Activated T-cell treated with anti-CD3 and anti-CD28 coated beads, Interleukin-2, amount 50 U/mL, for 4 hours (primary cell): ENCODE results near the gene LMTK2. TPM values are rescaled to one million over a fixed set of nuclear protein-coding genes. Genes with fewer than 3 reads are reported as not detected.
A peak's percentile ranks its signal among the peaks of the same experiment; 100 is the strongest.

Experiments used
- ATAC-seq, 2 donors: fragments of 200-7000 bp; cut with Tn5 transposase; one replicate each; pipeline ENCODE4 v1.10.0; 2021
- DNase-seq: peaks from one replicate; pipeline ENCODE4 v3.0.0-alpha.2; 2020
- H3K27me3 Mint-ChIP-seq: one replicate; pipeline ENCODE4 v1.8.0; 2021; ENCODE audit warnings: low read depth, mixed read lengths
- H3K36me3 Mint-ChIP-seq: one replicate; pipeline ENCODE4 v1.8.0; 2022; ENCODE audit warnings: mixed read lengths; ENCODE audit not compliant: insufficient read depth
- H3K4me1 Mint-ChIP-seq: one replicate; pipeline ENCODE4 v1.8.0; 2021; ENCODE audit warnings: low read depth, mixed read lengths
- H3K4me3 Mint-ChIP-seq: one replicate; pipeline ENCODE4 v1.8.0; 2021; ENCODE audit warnings: mild to moderate bottlenecking, moderate library complexity, mixed read lengths
- H3K9me3 Mint-ChIP-seq: one replicate; pipeline ENCODE4 v1.8.0; 2021; ENCODE audit warnings: mixed read lengths
- total RNA-seq, 3 donors: library from RNA; stranded (reverse); gene quantifications; one replicate each; pipeline ENCODE4 v1.2.1, GENCODE V29; 2021

LMTK2 gene
- total RNA-seq, 3 donors from 2014 or later = 18.5 to 23.2 (median 18.6) TPM

DNA sequence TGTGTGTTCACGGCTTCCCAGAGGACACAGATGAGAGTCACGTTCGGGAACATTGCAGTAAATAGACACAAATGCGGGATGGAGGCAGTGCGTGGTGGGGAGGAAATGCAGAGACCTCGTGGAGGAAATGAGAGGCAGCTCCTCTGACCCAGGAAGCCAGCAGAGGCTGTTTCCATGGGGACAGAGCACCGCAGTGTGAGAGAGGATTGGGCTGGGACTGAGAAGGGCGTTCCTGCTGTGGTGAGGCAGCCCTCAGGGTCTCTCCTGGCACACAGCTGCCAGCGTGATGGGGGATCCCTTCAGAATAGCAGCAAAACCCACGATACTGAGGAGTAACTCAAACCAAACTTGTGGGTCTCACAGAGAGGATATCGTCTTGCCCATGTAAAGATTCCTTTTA, 82.9 kb downstream of the LMTK2 start:
- Mint-ChIP-seq H3K36me3 (peaks cover 43% of the 10 kb centered on the region), H3K9me3 (peaks cover 3% of the 10 kb centered on the region), H3K4me3 (no peak overlapping the region), H3K27me3 (no peaks in the 10 kb centered on the region), H3K4me1 (peaks cover 4% of the 10 kb centered on the region)
- ATAC-seq (no peak), DNase-seq (no peak)

DNA sequence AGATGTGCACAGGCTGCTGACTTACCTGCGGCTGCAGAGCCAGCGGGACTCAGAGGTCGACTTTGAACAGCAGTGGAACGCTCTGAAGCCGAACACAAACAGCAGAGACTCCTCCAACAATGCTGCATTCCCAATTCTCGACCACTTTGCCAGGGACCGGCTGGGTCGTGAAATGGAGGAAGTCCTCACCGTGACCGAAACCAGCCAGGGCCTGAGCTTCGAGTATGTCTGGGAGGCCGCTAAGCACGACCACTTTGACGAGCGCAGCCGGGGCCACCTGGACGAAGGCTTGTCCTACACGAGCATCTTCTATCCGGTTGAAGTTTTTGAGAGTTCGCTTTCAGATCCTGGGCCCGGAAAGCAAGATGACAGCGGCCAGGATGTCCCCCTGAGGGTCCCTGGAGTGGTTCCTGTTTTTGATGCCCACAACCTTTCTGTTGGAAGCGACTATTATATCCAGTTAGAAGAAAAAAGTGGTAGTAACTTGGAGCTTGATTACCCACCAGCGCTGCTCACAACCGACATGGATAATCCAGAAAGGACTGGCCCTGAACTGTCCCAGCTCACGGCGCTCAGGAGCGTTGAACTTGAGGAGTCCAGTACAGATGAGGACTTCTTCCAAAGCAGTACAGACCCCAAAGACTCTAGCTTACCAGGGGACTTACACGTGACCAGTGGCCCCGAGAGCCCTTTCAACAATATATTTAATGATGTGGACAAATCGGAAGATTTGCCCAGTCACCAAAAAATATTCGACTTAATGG, 85.2 kb downstream of the LMTK2 start:
- Mint-ChIP-seq H3K36me3 (peaks cover 44% of the 10 kb centered on the region), H3K4me1 (peaks cover 3% of the 10 kb centered on the region), H3K9me3 (peaks cover 3% of the 10 kb centered on the region), H3K27me3 (no peaks in the 10 kb centered on the region), H3K4me3 (no peak overlapping the region)
- no peak for ATAC-seq
- DNase-seq = no peak

DNA sequence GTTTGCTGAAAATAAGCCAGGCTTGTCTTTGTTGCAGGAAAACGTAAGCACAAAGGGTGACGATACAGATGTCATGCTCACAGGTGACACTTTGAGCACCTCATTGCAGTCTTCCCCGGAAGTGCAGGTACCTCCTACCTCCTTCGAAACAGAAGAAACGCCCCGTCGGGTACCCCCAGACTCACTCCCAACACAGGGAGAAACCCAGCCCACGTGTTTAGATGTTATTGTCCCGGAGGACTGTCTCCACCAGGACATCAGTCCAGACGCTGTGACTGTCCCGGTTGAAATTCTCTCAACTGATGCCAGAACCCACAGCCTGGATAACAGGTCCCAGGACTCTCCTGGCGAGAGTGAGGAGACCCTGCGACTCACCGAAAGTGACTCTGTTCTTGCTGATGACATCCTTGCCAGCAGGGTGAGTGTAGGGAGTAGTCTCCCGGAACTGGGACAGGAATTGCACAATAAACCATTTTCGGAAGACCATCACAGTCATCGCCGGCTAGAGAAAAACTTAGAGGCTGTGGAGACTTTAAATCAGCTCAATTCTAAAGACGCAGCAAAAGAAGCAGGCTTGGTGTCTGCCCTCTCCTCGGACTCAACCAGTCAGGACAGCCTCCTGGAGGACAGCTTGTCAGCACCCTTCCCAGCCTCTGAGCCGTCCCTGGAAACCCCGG, 86.3 kb downstream of the LMTK2 start:
- peaks cover 3% of the 10 kb centered on the region for H3K9me3 Mint-ChIP-seq
- H3K4me3 Mint-ChIP-seq = no peak overlapping the region
- ATAC-seq (no peak), DNase-seq (no peak)
- peaks cover 41% of the 10 kb centered on the region for H3K36me3 Mint-ChIP-seq
- H3K27me3 Mint-ChIP-seq = no peaks in the 10 kb centered on the region
- H3K4me1 Mint-ChIP-seq = peaks cover 2% of the 10 kb centered on the region

DNA sequence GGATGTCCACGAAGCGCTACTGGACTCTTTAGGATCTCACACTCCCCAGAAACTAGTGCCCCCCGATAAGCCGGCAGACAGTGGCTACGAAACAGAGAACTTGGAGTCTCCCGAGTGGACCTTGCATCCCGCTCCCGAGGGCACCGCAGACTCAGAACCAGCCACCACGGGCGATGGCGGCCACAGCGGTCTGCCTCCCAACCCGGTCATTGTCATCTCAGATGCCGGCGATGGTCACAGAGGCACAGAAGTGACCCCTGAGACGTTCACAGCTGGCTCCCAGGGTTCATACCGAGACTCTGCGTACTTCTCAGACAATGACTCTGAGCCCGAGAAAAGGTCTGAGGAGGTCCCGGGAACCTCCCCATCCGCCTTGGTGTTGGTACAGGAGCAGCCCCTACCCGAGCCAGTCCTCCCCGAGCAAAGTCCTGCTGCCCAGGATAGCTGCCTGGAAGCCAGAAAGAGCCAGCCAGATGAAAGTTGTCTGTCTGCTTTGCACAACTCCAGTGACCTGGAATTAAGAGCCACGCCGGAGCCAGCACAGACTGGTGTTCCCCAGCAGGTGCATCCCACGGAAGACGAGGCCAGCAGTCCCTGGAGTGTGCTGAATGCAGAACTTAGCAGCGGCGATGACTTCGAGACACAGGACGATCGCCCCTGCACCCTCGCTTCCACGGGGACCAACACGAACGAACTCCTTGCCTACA, 87.0 kb downstream of the LMTK2 start:
- Mint-ChIP-seq H3K9me3 (peaks cover 3% of the 10 kb centered on the region), H3K4me3 (no peak overlapping the region), H3K4me1 (peaks cover 2% of the 10 kb centered on the region), H3K27me3 (no peaks in the 10 kb centered on the region), H3K36me3 (peaks cover 37% of the 10 kb centered on the region)
- no peak for ATAC-seq
- no peak for DNase-seq

DNA sequence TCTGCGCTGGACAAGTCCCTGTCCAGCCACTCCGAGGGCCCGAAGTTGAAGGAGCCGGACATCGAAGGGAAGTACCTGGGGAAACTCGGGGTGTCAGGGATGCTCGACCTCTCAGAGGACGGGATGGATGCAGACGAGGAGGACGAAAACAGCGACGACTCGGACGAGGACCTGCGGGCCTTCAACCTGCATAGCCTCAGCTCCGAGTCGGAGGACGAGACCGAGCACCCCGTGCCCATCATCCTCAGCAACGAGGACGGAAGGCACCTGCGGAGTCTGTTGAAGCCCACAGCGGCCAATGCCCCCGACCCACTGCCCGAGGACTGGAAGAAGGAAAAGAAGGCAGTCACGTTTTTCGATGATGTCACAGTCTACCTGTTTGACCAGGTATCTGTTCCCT, 87.5 kb downstream of the LMTK2 start:
- Mint-ChIP-seq H3K36me3 (peaks cover 34% of the 10 kb centered on the region), H3K4me3 (no peak overlapping the region), H3K27me3 (no peaks in the 10 kb centered on the region), H3K4me1 (peaks cover 4% of the 10 kb centered on the region), H3K9me3 (peaks cover 4% of the 10 kb centered on the region)
- DNase-seq = no peak
- no peak for ATAC-seq

DNA sequence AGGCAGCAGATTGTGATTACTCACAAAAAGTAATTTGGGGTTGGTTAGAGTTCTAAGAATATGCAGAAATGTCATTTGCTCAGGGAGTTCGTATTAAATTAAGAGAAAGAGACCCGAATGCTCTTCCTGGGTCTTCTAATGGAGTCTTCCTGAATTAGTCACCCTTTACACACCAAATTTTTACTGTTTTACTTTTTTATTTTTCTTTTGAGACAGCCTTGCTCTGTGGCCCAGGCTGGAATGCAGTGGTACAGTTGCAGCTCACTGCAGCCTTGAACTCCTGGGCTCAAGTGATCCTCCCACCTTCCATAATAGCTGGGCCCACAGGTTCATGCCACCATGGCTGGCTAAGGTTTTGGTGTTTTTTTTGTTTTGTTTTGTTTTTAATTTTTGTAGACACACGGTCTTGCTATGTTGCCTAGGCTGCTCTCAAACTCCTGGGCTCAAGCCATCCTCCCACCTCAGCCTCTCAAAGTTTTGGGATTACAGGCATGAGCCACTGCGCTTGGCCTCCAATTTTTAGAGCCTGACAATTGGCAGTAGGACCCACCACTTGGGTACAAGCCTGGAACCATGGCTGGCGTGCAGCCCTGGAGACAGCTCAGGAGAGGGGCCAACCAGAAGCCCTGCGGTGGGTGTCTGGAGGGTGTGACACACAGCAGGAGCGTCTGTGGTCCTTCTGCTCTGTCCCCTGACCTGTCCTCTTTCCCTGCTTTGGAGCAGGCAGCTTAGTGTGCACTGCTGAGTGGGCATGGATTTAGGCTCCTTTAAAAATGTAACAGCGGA, 88.2 kb downstream of the LMTK2 start:
- DNase-seq (no peak), ATAC-seq (no peak)

DNA sequence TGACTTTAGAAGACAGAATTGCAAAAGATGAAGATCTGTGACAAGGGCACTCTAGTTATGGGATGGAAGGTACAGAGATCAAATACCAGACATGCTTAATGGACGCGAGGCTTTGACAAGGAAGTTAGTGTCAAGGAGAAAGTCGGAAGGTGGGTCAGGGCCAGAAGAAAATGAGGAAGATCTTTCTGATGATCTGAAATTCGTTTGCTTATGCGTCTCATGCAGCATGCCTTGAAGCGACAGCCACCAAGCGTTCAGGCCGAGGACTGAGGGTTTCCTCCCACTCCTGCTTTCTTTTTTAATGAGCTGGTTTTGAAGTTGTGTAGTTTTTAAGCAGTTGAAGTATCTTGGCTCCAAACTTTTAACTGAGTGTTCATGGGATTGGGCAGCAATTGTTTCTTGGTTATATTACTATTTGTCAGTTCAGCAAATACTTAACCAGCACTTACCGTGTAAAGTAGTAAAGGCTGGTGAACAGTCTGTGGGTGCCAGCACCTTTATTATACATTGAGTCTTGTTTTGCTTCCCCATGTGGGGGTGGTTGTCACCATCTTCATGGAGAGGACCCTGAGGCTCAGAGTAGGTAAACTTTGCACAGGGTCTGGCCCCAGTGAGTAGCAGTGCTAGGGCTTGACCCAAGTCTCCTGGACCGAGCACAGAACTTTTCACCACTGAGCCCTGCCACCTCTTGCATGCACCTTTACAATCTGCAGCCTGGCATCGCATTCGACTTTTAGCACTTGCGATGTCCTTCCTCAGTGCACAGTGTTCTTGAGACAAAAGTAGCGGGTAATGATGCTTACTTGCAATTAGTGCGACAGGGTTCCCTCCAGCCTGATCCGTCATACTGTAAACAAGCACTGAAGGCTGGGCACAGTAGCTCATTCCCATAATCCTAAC, 90.3 kb downstream of the LMTK2 start:
- ATAC-seq = no peak
- peaks cover 7% of the 10 kb centered on the region for H3K9me3 Mint-ChIP-seq
- H3K27me3 Mint-ChIP-seq = no peaks in the 10 kb centered on the region
- peaks cover 26% of the 10 kb centered on the region for H3K4me1 Mint-ChIP-seq
- DNase-seq = no peak
- peaks cover 31% of the 10 kb centered on the region for H3K36me3 Mint-ChIP-seq
- no peak overlapping the region for H3K4me3 Mint-ChIP-seq

More for the DNA sequence above, 88.2 kb downstream of the LMTK2 start:
- H3K36me3 Mint-ChIP-seq = peaks cover 31% of the 10 kb centered on the region
- peaks cover 7% of the 10 kb centered on the region for H3K9me3 Mint-ChIP-seq
- no peaks in the 10 kb centered on the region for H3K27me3 Mint-ChIP-seq
- no peak overlapping the region for H3K4me3 Mint-ChIP-seq
- peaks cover 5% of the 10 kb centered on the region for H3K4me1 Mint-ChIP-seq

DNA sequence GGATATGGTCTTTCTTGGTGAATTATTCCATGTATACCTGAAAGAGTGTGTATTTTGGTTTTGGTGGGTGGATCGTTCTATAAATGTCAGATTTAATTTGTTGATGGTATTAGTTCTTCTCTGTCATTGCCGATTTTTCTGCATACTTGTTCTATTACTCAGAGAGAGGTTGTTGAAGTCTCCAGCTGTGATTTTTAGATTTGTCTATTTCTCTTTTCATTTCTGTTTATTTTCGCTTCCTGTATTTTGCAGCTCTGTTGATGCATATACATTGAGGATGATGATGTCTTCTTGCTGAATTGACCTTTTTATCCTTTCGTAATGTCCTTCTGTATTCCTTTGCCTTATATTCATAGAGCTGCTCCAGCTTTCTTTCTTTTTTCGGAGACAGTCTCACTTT, 92.5 kb downstream of the LMTK2 start:
- Mint-ChIP-seq H3K4me3 (no peak overlapping the region), H3K4me1 (peaks cover 46% of the 10 kb centered on the region), H3K36me3 (peaks cover 19% of the 10 kb centered on the region), H3K9me3 (peaks cover 7% of the 10 kb centered on the region), H3K27me3 (no peaks in the 10 kb centered on the region)
- no peak for ATAC-seq
- DNase-seq = no peak

GRCh38 chr7:98200364-98200763, 93.7 kb downstream of the LMTK2 start:
- Mint-ChIP-seq H3K27me3 (no peaks in the 10 kb centered on the region), H3K9me3 (peaks cover 7% of the 10 kb centered on the region), H3K4me3 (no peak overlapping the region), H3K4me1 (peaks cover 51% of the 10 kb centered on the region), H3K36me3 (peaks cover 12% of the 10 kb centered on the region)
- ATAC-seq (peak; percentile 37 to 42), DNase-seq (no peak)

DNA sequence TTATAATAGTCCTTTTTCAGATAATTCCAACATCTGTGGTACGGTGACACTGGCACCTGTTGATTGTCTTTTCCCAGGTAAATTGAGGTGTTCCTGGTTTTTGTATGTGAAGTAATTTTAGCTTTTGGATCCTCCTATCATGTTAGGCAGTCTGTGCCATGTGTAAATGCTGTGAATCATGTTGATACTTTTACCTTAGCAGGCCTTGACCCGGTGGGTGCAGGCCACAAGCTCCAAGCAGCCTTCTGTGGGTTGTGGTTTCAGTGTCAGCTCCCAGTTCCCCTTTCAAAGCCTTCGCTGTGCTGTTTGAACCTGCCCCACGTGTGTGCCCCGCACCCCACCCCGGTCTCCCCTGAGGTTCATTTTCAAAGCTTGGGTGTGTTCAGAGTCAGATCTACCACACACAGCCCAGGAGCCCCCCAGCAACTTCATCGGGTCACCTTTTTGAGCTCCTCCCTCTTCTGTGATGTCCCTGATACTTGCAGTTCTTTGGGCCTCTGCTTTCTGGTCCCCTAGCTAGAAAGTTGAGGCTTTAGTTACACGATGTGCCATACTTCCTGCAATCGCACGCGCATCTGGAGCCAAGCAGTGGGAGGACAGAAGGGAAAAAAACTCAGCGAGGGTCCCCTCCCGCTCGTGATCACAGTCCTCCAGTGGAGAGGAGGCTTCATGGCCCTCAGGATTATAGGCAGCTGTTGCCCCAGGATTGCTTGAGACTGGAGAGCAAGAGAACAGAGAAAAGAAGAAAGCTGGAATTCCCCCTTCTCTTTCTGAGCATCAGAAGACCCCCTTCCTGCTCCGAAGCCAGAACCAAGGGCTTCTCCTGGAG, 95.9 kb downstream of the LMTK2 start:
- Mint-ChIP-seq H3K9me3 (peaks cover 7% of the 10 kb centered on the region), H3K4me3 (peak overlapping the region; percentile 74), H3K27me3 (no peaks in the 10 kb centered on the region), H3K4me1 (peaks cover 51% of the 10 kb centered on the region), H3K36me3 (peaks cover 28% of the 10 kb centered on the region)
- ATAC-seq (peak; percentile 87), DNase-seq (peak; percentile 45)

DNA sequence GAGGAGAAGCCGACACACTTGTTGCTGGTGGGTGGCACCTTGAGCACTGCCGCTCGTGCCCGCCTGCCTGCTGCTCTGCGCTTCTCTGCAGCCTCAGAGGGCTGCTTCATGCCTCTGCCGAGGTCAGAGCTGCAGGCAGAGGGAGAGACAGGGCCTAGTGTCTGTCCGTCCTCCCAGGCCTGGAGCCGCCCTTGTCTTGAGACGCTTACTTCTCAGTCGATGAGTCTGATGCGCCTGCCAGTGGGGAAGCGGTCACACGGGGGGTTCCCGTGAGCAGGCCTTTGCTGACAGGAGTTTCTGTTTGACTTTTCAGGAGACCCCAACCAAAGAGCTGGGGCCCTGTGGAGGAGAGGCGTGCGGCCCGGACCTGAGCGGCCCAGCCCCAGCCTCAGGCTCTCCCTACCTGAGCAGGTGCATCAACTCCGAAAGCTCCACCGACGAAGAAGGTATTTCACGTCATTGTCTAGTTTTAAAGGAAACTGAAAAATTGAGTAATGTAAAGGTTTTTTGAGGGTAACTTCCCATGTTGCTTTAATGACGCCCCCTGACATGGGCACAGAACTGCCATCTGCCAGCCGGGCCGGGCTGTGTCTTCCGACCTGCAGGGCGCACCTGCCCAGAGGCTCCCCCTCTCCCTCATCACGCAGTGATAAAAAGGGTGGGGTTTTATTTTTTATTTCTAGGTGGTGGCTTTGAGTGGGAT, 96.8 kb downstream of the LMTK2 start:
- Mint-ChIP-seq H3K4me3 (peak overlapping the region; percentile 74), H3K36me3 (peaks cover 30% of the 10 kb centered on the region), H3K9me3 (peaks cover 7% of the 10 kb centered on the region), H3K4me1 (peaks cover 51% of the 10 kb centered on the region), H3K27me3 (no peaks in the 10 kb centered on the region)
- ATAC-seq (peak; percentile 7 to 20), DNase-seq (no peak)

- Mint-ChIP-seq H3K36me3 (peaks cover 27% of the 10 kb centered on the region), H3K27me3 (no peaks in the 10 kb centered on the region), H3K4me3 (no peak overlapping the region), H3K4me1 (peaks cover 49% of the 10 kb centered on the region), H3K9me3 (peaks cover 3% of the 10 kb centered on the region)
- DNase-seq (no peak), ATAC-seq (no peak)
Observed at GRCh38 chr7:98203964-98204605, 97.4 kb downstream of the LMTK2 start.
